ENCODE data around the gene CSF2. TPM values are rescaled to one million over a fixed set of nuclear protein-coding genes. Genes with fewer than 3 reads are reported as not detected.

CSF2 gene
- total RNA-seq, 2 donors from 2014 or later: not detected

GRCh38 chr5:132050661-132051552, 22.7 kb upstream of the CSF2 start:
- H3K4me3 ChIP-seq: no peak overlapping the region
- no peaks in the 10 kb centered on the region for H3K9me3 ChIP-seq
- H3K4me1 ChIP-seq: no peaks in the 10 kb centered on the region
- peak; percentile 34 for DNase-seq (ENCODE audit: low spot score)
- no peak overlapping the region for H3K27ac ChIP-seq
- TF ChIP-seq CTCF (IDR thresholded peaks at IDR 0.05): no peak
- H3K36me3 ChIP-seq: no peaks in the 10 kb centered on the region
- H3K27me3 ChIP-seq: no peaks in the 10 kb centered on the region

DNA sequence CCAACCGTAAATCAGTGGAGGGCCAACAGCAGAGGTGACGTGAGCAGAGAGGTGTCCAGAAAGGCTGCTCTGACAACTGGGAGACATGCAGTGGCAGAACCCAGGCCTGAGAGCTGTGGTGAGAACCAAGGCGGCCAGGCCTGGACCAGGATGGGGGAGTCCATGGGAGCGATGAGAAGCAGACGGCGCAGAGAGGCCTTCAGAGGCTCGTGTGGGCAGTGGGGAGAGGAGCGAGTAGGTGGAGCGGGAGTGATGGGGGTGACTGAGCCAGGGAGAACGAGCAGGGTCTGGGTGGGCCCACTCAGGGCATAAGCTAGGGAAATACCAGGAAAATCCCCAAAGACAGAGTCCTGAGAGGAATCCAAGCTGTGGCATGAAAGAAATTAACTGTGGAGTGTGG, 21.1 kb upstream of the CSF2 start:
- Histone ChIP-seq H3K27ac (no peak overlapping the region), H3K27me3 (no peaks in the 10 kb centered on the region), H3K36me3 (no peaks in the 10 kb centered on the region), H3K4me3 (no peak overlapping the region), H3K4me1 (no peaks in the 10 kb centered on the region), H3K9me3 (no peaks in the 10 kb centered on the region)
- no peak for TF ChIP-seq CTCF (IDR thresholded peaks at IDR 0.05)
- DNase-seq (ENCODE audit: low spot score): peak; percentile 38

DNA sequence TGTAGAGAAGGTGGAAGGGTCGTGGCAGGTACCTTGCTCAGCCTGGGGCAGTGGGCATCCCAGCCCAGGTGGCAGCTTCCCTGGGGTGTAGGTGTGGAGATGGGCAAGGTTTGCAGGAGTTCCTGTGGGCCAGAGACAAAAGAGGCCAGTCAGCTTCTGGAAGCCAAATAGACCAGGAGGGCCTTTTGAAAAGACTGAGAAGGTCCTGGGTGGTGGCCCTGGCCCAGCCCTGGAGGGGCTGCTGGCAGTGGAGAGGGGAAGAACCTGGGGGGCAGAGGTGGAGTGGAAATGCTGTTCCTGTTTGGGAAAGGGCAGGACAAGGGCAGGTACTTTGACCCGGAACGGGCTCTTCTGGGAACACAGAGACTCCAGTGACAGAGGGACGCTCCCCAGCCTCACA, 20.1 kb upstream of the CSF2 start:
- no peak for DNase-seq (ENCODE audit: low spot score)
- Histone ChIP-seq H3K4me1 (no peaks in the 10 kb centered on the region), H3K4me3 (no peak overlapping the region), H3K27ac (no peak overlapping the region), H3K36me3 (no peaks in the 10 kb centered on the region), H3K27me3 (no peaks in the 10 kb centered on the region), H3K9me3 (no peaks in the 10 kb centered on the region)
- no peak for TF ChIP-seq CTCF (IDR thresholded peaks at IDR 0.05)

- Histone ChIP-seq H3K36me3 (no peaks in the 10 kb centered on the region), H3K4me3 (no peak overlapping the region), H3K9me3 (no peaks in the 10 kb centered on the region), H3K4me1 (no peaks in the 10 kb centered on the region), H3K27me3 (no peaks in the 10 kb centered on the region), H3K27ac (no peak overlapping the region)
- no peak for TF ChIP-seq CTCF (IDR thresholded peaks at IDR 0.05)
- peak; percentile 49 for DNase-seq (ENCODE audit: low spot score)
These were observed 19.4 kb upstream of the CSF2 start for GRCh38 chr5:132054031-132054696.

- no peak overlapping the region for H3K4me3 ChIP-seq
- no peaks in the 10 kb centered on the region for H3K9me3 ChIP-seq
- DNase-seq (ENCODE audit: low spot score): peak; percentile 42
- H3K27me3 ChIP-seq: no peaks in the 10 kb centered on the region
- TF ChIP-seq CTCF (IDR thresholded peaks at IDR 0.05): no peak
- H3K27ac ChIP-seq: no peak overlapping the region
- H3K4me1 ChIP-seq: no peaks in the 10 kb centered on the region
- H3K36me3 ChIP-seq: no peaks in the 10 kb centered on the region
These were observed 18.7 kb upstream of the CSF2 start for GRCh38 chr5:132054697-132055440.
